GM12878 (cell line): ENCODE measurements around the gene NNMT.

ENCODE experiments used
- ASH2L ChIP-seq: fragments of 300-600, 200-600 bp; sonication (generic); IDR thresholded peaks from 2 replicates; pipeline ENCODE4 v1.6.1; 2017; ENCODE audit warnings: low read depth, mild to moderate bottlenecking, borderline replicate concordance
- BRCA1 ChIP-seq: IDR thresholded peaks from 2 replicates; pipeline ENCODE4 v1.6.1; 2011; ENCODE audit warnings: low read depth, low read length, improper control_type of control experiment
- CBX5 ChIP-seq: sonication (generic); IDR thresholded peaks from 2 replicates; pipeline ENCODE4 v1.6.1; 2016; ENCODE audit warnings: low read depth, moderate library complexity, mild to moderate bottlenecking, inconsistent platforms
- CHD2 ChIP-seq: IDR thresholded peaks from 2 replicates; pipeline ENCODE4 v1.6.1; 2011; ENCODE audit warnings: low read depth, low read length, improper control_type of control experiment, borderline replicate concordance
- EZH2 ChIP-seq: IDR thresholded peaks from 2 replicates; pipeline ENCODE4 v1.6.1; 2012; ENCODE audit warnings: low read depth, mild to moderate bottlenecking, control low read depth, inconsistent platforms, low read length, borderline replicate concordance; ENCODE audit not compliant: control insufficient read depth
- FOXM1 ChIP-seq: IDR thresholded peaks from 2 replicates; pipeline ENCODE4 v1.6.1; 2012; ENCODE audit warnings: low read depth, mild to moderate bottlenecking, inconsistent platforms, low read length, moderate library complexity
- NR2C2 ChIP-seq: IDR thresholded peaks from 2 replicates; pipeline ENCODE4 v1.6.1; 2011; ENCODE audit warnings: borderline replicate concordance, low read depth; ENCODE audit not compliant: control insufficient read depth, insufficient read length
- POLR2AphosphoS2 ChIP-seq: IDR thresholded peaks from 2 replicates; pipeline ENCODE4 v1.6.1; 2011; ENCODE audit warnings: low read depth, mild to moderate bottlenecking, low read length, improper control_type of control experiment, moderate library complexity
- RAD51 ChIP-seq: fragments of 450-650 bp; IDR thresholded peaks from 2 replicates; pipeline ENCODE4 v1.6.1; 2016; ENCODE audit warnings: moderate library complexity, mild to moderate bottlenecking, inconsistent platforms
- SIN3A ChIP-seq: IDR thresholded peaks from 2 replicates; pipeline ENCODE4 v1.6.1; 2012; ENCODE audit warnings: low read depth, low read length, improper control_type of control experiment
- YBX1 ChIP-seq: fragments of 450-650 bp; IDR thresholded peaks from 2 replicates; pipeline ENCODE4 v1.6.1; 2016; ENCODE audit warnings: antibody characterized with exemption
- TF ChIP-seq, protein P1 (sequence below): IDR thresholded peaks from 2 replicates; pipeline ENCODE4 v1.6.1; 2012; ENCODE audit warnings: low read depth, low read length, improper control_type of control experiment
- TF ChIP-seq, protein P2 (sequence below), 3 experiments: IDR thresholded peaks in 2 of 3; conservative IDR thresholded peaks in 1 of 3; 2 replicates each; pipeline ENCODE4 v1.5.1; 2011; ENCODE audit warnings: low read depth in 3 of 3, low read length in 3 of 3, mild to moderate bottlenecking in 3 of 3, control low read depth in 2 of 3, moderate library complexity in 2 of 3, inconsistent platforms in 1 of 3, mixed read lengths in 1 of 3; ENCODE audit not compliant: control insufficient read depth in 2 of 3, insufficient read depth in 1 of 3; ENCODE audit errors: extremely low read depth in 1 of 3

DNA sequence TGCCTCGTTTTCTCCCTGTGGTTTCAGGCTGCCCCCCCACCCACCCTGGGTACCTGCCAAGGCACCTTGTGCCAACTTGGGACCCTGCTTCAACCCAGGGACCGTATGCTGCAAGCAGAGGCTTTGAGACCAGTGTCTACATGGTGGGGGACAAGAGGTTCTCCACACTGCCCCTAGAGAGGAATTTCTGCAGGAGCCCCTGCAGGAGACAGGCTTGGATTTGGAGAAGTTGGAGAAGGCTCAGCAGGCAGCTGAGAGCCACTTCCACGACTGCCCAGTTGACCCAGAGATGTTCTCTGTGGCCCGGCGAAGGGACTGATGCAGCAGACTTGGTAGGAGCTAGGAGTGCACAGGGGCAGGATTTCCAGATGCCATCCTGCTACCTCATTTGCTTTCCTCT is 20.1 kb upstream of the NNMT start:
- TF ChIP-seq, protein P1, sequence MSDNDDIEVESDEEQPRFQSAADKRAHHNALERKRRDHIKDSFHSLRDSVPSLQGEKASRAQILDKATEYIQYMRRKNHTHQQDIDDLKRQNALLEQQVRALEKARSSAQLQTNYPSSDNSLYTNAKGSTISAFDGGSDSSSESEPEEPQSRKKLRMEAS, result no peak
- TF ChIP-seq POLR2AphosphoS2 (no peak), YBX1 (no peak), CBX5 (no peak), BRCA1 (no peak), EZH2 (no peak), ASH2L (no peak), CHD2 (no peak), SIN3A (no peak), FOXM1 (no peak), NR2C2 (no peak), RAD51 (no peak)
- TF ChIP-seq, protein P2, sequence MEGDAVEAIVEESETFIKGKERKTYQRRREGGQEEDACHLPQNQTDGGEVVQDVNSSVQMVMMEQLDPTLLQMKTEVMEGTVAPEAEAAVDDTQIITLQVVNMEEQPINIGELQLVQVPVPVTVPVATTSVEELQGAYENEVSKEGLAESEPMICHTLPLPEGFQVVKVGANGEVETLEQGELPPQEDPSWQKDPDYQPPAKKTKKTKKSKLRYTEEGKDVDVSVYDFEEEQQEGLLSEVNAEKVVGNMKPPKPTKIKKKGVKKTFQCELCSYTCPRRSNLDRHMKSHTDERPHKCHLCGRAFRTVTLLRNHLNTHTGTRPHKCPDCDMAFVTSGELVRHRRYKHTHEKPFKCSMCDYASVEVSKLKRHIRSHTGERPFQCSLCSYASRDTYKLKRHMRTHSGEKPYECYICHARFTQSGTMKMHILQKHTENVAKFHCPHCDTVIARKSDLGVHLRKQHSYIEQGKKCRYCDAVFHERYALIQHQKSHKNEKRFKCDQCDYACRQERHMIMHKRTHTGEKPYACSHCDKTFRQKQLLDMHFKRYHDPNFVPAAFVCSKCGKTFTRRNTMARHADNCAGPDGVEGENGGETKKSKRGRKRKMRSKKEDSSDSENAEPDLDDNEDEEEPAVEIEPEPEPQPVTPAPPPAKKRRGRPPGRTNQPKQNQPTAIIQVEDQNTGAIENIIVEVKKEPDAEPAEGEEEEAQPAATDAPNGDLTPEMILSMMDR (IDR thresholded peaks at IDR 0.05 in 2 of 3, conservative IDR thresholded peaks at IDR 0.05 in 1 of 3; ENCODE audit: control insufficient read depth in 2 of 3, extremely low read depth in 1 of 3, insufficient read depth in 1 of 3, low read depth in 3 of 3, low read length in 3 of 3), result no peak
